Smooth muscle cell of the brain vasculature (primary cell): ENCODE measurements around the gene PRPS1L1.

Source experiments
- DNase-seq: peaks from one replicate; pipeline ENCODE4 v3.0.0-alpha.2; 2012; ENCODE audit warnings: low read depth, low spot score

The PRPS1L1 gene

DNA sequence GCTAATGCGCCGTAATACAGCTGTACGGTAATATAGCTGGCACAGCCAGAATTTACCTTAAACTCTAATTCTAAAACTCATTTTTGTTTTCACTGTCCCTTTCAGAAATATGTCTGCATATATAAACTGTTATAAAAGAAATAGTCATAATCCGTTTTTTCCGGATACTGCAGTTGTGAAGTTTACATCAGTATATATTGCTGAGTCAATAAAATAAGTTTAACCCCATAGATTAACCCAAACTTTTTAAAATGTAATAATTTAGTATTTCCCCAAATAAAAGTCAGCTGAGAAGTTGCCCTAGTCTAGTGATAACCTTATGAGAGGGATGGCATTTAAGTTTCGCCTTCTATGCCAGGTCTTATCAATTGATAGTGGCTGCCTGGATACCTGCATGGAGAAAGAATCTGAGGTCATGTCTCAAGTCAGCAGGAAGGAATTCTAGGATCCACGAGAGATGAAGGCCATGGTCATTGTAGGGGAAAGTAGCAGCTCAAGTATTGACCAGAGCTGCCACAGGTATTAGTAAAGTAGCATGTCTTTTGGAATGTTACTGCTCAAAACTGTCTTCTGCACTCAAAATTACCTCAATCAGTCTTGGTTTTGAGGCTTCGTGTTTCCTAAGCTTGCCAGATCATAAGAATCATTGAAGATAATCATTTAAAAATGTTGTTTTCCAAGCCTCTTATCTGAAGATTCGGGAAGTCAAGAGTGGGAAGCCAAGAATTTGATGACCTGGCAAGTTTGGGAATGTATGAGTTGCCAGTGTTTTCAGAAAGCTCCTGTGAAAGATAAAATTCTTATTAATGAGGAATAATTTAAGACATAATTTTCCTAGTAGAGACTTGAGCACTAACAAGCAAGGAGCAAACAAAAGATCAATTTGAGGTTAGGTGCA, 10.8 kb downstream of the PRPS1L1 start:
- no peak for DNase-seq

GRCh38 chr7:18013936-18014335, 13.7 kb downstream of the PRPS1L1 start:
- no peak for DNase-seq

DNA sequence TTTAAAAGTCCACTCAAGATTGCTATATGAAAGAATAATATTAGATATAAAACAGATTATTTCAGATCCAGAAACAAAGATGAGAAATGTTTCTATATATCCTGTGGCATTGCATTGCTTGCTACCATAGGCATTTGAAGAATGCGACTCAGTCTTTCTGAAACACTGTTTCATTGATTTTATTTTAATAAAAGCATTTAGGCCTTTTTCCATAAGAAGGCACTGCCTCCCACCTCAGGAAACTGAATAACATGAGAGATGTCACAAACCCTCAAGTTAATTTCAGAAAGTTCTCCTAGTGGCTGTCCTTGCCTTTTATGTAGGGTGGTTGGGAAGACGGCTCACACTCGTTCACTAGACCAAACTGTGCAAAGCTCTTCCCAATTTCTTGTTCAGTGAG, 23.3 kb downstream of the PRPS1L1 start:
- no peak for DNase-seq

DNA sequence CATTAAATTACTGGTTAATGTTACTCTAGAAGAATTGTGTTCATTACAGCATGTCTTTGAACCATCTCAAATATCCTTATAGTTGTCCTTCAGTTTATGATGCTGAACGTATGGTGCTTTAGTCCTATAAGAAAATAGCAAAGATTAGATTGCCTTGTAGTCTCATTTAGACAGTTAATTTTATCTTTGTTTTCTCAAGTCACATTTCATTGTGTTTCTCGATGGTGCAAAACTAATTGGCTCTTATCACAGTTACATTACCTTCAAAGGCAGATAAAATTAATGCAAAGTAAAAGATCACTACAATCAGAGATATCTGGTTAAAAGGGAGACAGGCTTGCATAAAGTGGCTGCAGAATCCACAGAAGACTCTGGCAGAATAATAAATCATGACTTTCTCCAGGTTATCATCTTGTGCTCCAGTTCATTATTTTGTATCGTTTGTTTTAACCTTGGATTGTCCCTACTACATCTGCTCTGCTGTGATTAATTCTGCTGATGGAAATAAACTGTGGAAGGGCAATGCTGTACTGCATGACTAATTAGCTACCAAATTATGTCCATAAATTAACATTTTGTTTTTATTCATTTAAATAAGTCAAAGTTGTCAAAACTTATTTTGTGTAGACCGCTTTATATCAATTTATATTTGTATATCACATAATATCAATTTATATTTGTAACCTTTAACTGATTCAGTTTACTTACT, 24.2 kb downstream of the PRPS1L1 start:
- DNase-seq: no peak

GRCh38 chr7:17998692-17999091, 29.0 kb downstream of the PRPS1L1 start:
- no peak for DNase-seq

- no peak for DNase-seq
Measured at GRCh38 chr7:17996442-17997223, 31.0 kb downstream of the PRPS1L1 start.

DNA sequence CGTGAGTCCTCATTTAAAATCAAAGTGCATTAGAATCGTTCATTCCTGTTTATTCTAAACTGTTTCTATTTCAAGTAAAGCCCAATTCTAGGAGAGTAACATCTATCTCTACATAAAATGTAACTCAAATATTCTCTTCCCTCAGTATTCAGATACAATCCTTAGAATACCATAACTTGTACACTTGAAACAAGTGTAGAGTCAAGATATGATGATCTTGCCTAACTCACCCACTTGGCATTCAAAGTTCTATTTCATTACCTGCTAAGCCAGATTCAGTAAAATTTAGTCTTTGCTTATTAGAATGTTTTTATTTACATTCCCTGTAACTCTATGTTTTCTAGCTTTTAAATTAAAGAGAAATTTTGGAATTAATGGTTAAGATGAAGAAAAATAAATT, 31.6 kb downstream of the PRPS1L1 start:
- no peak for DNase-seq

- DNase-seq: no peak
Measured at GRCh38 chr7:17994079-17994850, 33.4 kb downstream of the PRPS1L1 start.

DNA sequence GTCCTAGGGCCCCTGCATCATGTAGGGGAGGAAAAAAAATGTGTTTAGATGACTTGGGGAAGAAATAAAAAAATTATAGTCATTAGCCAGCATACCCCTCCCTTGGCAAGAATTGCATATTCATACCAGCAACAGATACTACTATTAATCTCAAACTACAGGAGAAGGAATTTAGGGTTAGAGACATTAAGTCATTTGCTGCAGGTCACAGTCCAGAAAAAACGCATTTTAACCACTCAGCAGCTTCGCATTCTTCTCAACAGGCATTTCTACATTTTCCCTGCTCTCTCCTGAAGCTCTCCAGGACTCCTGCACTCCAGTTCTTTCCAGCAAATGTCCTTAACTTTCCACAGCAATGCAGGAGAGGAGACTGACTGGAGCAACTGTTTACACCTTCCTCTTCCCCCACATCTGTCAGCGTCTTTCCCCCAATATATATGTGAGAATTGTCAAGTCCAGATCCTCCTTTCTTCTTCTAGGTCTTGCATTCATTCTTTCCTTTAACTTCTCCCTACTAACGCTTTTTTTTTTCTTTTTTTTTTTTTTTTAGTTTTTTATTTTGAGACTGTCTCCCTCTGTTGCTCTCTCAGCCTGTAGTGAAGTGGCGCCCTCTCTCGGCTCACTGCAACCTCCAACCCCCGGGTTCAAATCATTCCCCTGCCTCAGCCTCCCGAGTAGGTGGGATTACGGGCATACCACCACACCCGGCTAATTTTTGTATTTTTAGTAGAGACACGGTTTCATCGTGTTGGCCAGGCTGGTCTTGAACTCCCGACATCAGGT, 35.6 kb downstream of the PRPS1L1 start:
- no peak for DNase-seq

GRCh38 chr7:17990761-17991160, 36.9 kb downstream of the PRPS1L1 start:
- no peak for DNase-seq

DNA sequence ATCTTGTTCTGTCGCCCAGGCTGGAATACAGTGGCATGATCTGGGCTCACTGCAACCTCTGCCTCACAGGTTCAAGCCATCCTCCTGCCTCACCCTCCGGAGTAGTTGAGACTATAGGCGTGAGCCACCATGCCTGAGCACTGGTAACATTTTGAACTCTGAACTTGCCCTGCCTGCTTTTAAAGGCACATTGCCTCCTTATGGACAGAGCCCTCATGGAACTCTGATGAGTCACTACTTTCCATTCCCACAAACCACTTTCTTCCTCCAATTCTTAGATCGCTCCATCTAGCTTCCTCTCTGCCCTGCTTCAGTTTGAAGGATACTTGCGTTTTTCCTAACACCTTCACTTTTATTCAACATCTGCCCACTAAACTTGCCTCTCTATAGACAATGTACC, 38.1 kb downstream of the PRPS1L1 start:
- no peak for DNase-seq

- DNase-seq: no peak
Measured at GRCh38 chr7:17988858-17989257, 38.8 kb downstream of the PRPS1L1 start.

- DNase-seq: no peak
Measured at GRCh38 chr7:17988141-17988540, 39.5 kb downstream of the PRPS1L1 start.

DNA sequence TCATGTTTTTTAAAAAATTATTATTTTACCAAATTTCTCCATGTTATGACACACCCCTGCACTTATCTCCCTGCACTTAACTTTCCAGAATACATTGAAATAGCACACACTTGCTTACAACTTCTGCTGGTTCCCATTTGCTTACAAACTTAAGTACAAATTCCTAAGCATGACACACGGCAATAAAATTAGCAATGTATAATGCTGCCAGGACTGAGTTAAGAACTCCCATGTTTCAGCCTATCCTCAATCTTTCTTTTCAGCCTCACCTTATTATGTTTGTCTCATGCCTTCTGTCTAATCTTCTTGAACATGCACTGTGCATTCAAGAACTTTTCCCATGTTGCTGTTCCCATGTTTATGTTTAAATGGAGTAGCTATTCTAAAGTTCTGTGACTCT, 40.8 kb downstream of the PRPS1L1 start:
- DNase-seq: no peak

DNA sequence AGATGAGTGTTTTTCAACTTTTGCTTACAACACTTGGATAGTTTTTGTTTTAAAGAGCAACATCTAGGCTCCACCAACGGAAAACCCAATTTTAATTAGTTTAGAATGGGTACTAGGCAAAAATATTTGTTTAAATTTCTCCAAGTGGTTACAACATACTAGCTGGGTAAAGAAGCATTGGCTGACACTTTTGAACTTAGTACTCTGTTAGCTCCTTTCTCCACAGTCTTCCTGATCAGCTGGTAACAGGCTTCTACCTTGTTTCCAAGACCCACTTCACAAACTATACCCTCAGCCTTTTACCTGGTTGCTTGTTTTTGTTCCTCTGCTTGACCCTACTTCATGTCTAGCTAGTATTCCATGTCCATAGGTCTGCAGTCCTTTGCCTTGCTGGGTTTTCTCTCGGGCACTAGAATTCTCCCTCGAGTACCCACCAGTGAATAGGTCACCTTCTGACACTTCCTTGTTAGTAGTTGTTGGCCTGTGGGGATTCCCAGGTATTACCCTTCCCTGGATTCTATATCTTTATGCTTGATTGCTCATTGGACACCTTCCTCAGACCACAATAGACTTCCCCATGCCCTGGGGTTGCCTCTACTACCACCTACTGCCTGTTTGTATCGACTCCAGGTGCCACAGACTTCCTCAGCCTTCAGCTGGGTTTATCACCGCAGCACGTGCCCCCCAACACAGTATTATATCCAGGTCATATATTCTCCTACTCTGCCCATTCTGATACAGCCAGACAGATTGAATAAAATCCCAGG, 42.0 kb downstream of the PRPS1L1 start:
- DNase-seq: no peak

DNA sequence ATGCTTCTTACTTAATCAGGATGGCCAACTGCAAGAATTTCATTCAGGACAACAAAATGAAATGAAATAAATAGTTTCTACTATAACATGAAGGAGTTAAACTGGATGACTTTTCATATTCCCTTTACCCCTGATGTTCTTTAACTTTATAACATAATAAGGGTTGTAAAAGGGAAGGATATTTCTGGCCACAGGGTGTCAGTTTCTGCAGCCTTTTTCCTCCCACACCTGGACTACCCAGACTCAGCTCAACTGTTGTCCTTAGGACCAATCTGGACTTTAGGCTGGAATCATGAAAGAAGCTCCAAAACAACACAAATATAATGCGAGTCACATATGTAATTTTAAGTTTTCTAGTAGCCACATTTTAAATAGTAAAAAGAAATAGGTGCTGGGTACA, 43.4 kb downstream of the PRPS1L1 start:
- DNase-seq: no peak

DNA sequence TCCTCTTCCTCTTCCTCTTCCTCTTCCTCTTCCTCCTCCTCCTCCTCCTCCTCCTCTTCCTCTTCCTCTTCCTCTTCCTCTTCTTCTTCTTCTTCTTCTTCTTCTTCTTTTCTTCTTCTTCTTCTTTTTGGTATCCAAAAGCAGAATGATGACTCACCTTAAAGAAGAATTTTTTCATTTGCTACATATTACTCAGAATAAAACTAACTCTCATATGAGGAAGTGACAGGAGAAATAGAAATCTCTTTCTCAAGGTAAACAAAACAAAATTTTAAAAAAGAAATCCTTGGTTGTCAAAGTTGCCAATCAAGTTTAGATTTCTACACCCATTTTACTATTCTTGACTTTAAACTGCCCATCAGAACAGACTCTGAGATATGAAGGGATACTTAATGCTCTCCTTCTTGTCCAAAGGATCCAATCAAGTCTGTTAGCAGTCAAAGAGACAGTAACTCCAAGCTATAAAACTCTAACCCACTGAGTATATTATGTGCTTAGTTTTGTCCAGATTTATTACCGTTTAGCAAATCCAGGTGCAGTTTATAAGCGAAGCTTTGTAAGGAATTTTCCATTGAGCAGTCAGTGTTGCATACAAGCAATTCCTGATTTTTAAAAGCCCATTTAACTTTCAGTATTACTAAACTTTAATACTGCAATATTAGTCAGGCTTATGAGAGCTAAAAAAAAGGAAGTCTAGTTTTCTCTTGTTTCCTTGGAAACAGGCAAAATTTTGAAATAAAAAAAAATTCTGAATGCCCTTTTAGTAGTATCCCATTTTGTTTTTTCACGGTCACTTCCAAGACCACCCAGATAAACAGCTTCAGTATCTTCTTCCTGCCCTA, 44.2 kb downstream of the PRPS1L1 start:
- no peak for DNase-seq

DNA sequence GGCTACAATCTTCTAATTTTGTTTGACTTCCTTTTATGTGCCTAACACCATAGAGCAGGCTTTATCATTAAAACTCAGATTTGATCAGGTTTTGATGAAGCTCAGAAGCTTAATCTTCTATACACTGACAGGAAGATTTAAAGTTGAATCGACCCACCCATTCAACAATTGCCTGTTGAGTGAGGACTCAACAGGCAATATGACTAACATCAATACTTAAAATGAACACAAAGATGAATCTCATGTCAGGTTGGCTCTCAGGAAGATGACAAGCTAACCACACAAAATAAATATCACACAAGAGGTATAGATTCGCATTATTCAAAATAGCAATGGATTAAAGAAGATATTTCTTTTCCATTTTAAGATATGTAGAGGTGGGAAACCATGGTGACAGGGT, 50.7 kb downstream of the PRPS1L1 start:
- no peak for DNase-seq
